ENCODE data around the gene MID2. TPM values are rescaled to one million over a fixed set of nuclear protein-coding genes. Genes with fewer than 3 reads are reported as not detected.

MID2 gene
- total RNA-seq, 4 donors from 2014 or later = 50.7 to 61.3 (median 55.6) TPM

- TF ChIP-seq, protein P1, sequence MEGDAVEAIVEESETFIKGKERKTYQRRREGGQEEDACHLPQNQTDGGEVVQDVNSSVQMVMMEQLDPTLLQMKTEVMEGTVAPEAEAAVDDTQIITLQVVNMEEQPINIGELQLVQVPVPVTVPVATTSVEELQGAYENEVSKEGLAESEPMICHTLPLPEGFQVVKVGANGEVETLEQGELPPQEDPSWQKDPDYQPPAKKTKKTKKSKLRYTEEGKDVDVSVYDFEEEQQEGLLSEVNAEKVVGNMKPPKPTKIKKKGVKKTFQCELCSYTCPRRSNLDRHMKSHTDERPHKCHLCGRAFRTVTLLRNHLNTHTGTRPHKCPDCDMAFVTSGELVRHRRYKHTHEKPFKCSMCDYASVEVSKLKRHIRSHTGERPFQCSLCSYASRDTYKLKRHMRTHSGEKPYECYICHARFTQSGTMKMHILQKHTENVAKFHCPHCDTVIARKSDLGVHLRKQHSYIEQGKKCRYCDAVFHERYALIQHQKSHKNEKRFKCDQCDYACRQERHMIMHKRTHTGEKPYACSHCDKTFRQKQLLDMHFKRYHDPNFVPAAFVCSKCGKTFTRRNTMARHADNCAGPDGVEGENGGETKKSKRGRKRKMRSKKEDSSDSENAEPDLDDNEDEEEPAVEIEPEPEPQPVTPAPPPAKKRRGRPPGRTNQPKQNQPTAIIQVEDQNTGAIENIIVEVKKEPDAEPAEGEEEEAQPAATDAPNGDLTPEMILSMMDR (IDR thresholded peaks at IDR 0.05) = no peak
- no peak for TF ChIP-seq POLR2A (IDR thresholded peaks at IDR 0.05)
- intact Hi-C loops (cut with DNase I; ENCODE audit: low total_unique reads) = no loop called here
- 84 to 91% methylated on average over 3 of the region's 3 CpGs for WGBS, 2 donors
- no peak overlapping the region for H3K4me3 ChIP-seq (ENCODE audit: low read depth, poor library complexity, severe bottlenecking)
- no peak for DNase-seq (ENCODE audit: low spot score in 2 of 2)
Observed at GRCh38 chrX:107971636-107972035, 146.0 kb downstream of the MID2 start.

Other genes with a start within 250 kb of the MID2 start
- gene PRPS1, start 197.4 kb upstream of the MID2 start, total RNA-seq = 10 to 100 TPM in 1 of 4 donors, 1 to 10 TPM in 3; 7.1 to 10.8 (median 8.0) TPM
- 1,000 to 10,000 TPM in 1 of 4 donors, 100 to 1,000 TPM in 3; 474 to 1,005 (median 756) TPM for gene TSC22D3, start 50.1 kb upstream of the MID2 start, total RNA-seq
- under 1 TPM in 2 of 4 donors, not detected in 2; 0.23 to 0.32 TPM for gene NCBP2L, start 48.1 kb upstream of the MID2 start, total RNA-seq
- not detected for gene TEX13B, start 156.5 kb downstream of the MID2 start, total RNA-seq
- gene VSIG1, start 219.2 kb downstream of the MID2 start, total RNA-seq = 1 to 10 TPM in 2 of 4 donors, not detected in 2; 1.2 to 1.6 TPM

Data from lower leg skin (tissue), 4 donors.